Kidney epithelial cell (primary cell): ENCODE results near the gene WDR37. TPM values are rescaled to one million over a fixed set of nuclear protein-coding genes. Genes with fewer than 3 reads are reported as not detected.

ENCODE experiments used
- DNase-seq: peaks from one replicate; pipeline ENCODE4 v3.0.0-alpha.2; 2010; ENCODE audit warnings: low read depth
- H3K27me3 ChIP-seq: 2 replicates; pipeline ENCODE4 v1.6.0; 2011; ENCODE audit warnings: low read length; ENCODE audit not compliant: control insufficient read depth, insufficient read depth
- H3K36me3 ChIP-seq: 2 replicates; pipeline ENCODE4 v1.5.1; 2011; ENCODE audit warnings: low read length; ENCODE audit not compliant: control insufficient read depth, insufficient read depth
- H3K4me3 ChIP-seq: 2 replicates; pipeline ENCODE4 v1.5.1; 2011; ENCODE audit warnings: low read depth, mild to moderate bottlenecking, control low read depth, low read length
- total RNA-seq: library from RNA; depleted of rRNA; stranded (reverse); fragments of >200 nt; gene quantifications from 2 replicates; pipeline ENCODE4 v1.2.3, GENCODE V29; 2015
- TF ChIP-seq, protein P1 (sequence below): IDR thresholded peaks from 2 replicates; pipeline ENCODE4 v1.5.1; 2011; ENCODE audit warnings: mild to moderate bottlenecking, moderate library complexity, low read length, control low read depth, inconsistent platforms; ENCODE audit not compliant: insufficient read depth, poor library complexity, severe bottlenecking

Gene WDR37
- total RNA-seq, 1 donor from 2014 or later, result 15.1 TPM

DNA sequence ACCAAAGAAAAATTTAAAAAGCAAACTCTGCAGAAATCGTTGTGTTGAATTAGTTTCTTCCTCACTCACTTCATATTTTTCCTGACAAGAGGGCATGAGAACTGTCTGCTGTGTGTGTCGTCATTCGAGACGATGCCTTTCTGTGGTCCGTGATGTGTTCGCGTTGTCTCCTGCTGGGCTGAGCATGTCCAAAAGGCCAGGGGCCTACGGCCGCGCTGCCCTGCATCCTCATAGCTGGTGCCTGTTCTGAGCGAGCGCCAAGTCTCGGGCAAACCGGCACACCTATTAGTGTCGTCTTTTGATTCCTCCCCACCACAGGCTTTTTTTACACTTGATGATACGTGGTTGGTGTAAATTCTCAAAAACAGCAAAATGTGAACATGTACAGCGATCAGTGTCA, 27.4 kb downstream of the WDR37 start:
- H3K36me3 ChIP-seq, result peaks cover 3% of the 10 kb centered on the region
- no peaks in the 10 kb centered on the region for H3K27me3 ChIP-seq
- no peak overlapping the region for H3K4me3 ChIP-seq
- DNase-seq, result no peak
- TF ChIP-seq, protein P1, sequence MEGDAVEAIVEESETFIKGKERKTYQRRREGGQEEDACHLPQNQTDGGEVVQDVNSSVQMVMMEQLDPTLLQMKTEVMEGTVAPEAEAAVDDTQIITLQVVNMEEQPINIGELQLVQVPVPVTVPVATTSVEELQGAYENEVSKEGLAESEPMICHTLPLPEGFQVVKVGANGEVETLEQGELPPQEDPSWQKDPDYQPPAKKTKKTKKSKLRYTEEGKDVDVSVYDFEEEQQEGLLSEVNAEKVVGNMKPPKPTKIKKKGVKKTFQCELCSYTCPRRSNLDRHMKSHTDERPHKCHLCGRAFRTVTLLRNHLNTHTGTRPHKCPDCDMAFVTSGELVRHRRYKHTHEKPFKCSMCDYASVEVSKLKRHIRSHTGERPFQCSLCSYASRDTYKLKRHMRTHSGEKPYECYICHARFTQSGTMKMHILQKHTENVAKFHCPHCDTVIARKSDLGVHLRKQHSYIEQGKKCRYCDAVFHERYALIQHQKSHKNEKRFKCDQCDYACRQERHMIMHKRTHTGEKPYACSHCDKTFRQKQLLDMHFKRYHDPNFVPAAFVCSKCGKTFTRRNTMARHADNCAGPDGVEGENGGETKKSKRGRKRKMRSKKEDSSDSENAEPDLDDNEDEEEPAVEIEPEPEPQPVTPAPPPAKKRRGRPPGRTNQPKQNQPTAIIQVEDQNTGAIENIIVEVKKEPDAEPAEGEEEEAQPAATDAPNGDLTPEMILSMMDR, result no peak

- TF ChIP-seq, protein P1, result no peak
- H3K27me3 ChIP-seq, result no peaks in the 10 kb centered on the region
- peaks cover 3% of the 10 kb centered on the region for H3K36me3 ChIP-seq
- H3K4me3 ChIP-seq, result no peak overlapping the region
- no peak for DNase-seq
Measured at GRCh38 chr10:1084011-1084950, 28.1 kb downstream of the WDR37 start.

DNA sequence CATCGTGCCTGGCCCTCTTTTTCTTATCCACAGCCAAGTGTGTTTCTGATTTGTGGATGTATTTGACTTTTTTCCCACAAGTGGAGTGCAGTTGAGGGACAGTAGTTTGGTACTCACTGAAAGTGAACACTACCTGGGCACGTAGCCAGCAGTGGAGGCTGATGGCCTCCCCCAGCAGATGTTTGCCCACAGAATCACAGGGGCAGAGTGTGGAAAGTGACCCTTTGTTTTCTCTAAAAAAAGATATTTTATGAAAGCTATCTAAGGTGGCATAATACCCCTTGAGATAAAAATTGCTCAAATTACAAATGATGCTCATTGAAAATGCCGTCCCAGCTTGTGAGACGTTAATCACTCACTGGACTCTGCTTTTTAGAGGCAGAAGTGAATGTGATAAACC, 29.1 kb downstream of the WDR37 start:
- TF ChIP-seq, protein P1, result no peak
- H3K4me3 ChIP-seq, result no peak overlapping the region
- no peak for DNase-seq
- no peaks in the 10 kb centered on the region for H3K27me3 ChIP-seq
- peaks cover under 1% of the 10 kb centered on the region for H3K36me3 ChIP-seq

DNA sequence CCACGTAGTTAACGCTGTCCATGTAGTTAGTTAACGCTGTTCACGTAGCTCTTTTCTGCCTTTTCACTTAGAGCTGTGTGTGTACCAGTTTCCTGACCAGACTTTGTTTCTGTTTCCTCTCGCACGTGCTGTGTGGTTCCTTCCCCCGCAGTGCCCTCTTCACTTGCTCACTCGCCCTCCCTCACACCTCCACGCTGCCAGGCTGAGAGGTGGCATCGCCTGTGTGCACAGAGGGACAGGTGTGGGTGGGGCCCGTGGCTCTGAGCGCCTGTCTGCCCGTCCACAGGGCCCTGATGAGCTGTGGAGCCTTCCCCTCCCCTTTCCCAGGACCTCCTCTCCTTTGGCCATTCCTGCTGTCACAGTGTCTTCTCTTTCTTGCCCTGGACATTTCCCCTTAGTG, 30.6 kb downstream of the WDR37 start:
- Histone ChIP-seq H3K4me3 (no peak overlapping the region), H3K27me3 (no peaks in the 10 kb centered on the region), H3K36me3 (no peaks in the 10 kb centered on the region)
- DNase-seq, result no peak
- TF ChIP-seq, protein P1, result no peak

DNA sequence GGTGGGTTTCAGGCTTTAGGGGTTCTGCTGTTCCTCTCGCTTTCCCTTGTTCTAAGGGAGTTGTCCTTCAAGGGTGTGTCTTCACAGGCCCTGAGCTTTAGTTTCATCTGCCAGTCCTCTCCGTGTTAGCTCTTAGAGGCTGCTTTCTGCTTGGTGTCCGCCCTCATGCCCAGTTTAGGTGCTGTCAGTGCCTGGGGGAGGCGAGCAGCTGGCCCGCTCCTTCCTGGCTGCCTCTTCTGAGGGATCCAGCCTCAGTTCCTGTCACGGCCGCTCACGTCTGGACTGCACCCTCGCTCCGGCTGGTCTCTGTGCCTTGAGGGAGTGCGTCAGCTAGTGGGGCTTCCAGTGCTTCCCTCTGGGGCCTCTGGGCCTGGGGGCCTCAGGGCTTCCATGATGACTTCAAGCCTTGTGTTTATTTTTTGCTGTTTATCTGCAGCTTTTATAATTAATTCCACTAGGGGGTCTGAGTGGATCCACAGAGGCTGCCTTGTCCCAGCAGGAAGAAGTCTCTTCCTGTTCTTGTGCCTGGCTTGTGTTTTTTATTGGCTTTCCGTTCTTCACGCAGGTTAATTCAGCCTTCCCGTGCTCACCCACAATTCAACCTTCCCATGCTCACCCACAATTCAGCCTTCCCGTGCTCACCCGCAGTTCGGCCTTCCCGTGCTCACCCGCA, 33.0 kb downstream of the WDR37 start:
- DNase-seq, result no peak
- H3K27me3 ChIP-seq, result no peaks in the 10 kb centered on the region
- H3K36me3 ChIP-seq, result peaks cover 2% of the 10 kb centered on the region
- no peak overlapping the region for H3K4me3 ChIP-seq
- TF ChIP-seq, protein P1, result no peak
